ENCODE data around the gene HAPLN2.

Gene HAPLN2

GRCh38 chr1:156591432-156592157, 27.6 kb upstream of the HAPLN2 start, which contains the start of gene NAXE (continued):
- TF ChIP-seq OSR2 (tag by site-specific recombination; IDR thresholded peaks at IDR 0.05) = no peak
- TF ChIP-seq ZNF146 (tag by site-specific recombination; IDR thresholded peaks at IDR 0.05) = no peak
- TF ChIP-seq, protein P1, sequence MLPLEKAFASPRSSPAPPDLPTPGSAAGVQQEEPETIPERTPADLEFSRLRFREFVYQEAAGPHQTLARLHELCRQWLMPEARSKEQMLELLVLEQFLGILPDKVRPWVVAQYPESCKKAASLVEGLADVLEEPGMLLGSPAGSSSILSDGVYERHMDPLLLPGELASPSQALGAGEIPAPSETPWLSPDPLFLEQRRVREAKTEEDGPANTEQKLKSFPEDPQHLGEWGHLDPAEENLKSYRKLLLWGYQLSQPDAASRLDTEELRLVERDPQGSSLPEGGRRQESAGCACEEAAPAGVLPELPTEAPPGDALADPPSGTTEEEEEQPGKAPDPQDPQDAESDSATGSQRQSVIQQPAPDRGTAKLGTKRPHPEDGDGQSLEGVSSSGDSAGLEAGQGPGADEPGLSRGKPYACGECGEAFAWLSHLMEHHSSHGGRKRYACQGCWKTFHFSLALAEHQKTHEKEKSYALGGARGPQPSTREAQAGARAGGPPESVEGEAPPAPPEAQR (tag by site-specific recombination; IDR thresholded peaks at IDR 0.05) = no peak
- no peak for TF ChIP-seq ZNF514 (tag by site-specific recombination; IDR thresholded peaks at IDR 0.05)
- TF ChIP-seq GLI4 (tag by site-specific recombination; IDR thresholded peaks at IDR 0.05) = no peak
- TF ChIP-seq, protein P2, sequence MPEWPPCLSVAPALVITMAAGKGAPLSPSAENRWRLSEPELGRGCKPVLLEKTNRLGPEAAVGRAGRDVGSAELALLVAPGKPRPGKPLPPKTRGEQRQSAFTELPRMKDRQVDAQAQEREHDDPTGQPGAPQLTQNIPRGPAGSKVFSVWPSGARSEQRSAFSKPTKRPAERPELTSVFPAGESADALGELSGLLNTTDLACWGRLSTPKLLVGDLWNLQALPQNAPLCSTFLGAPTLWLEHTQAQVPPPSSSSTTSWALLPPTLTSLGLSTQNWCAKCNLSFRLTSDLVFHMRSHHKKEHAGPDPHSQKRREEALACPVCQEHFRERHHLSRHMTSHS (tag by site-specific recombination; IDR thresholded peaks at IDR 0.05) = no peak
- no peak for TF ChIP-seq ZNF654 (tag by site-specific recombination; IDR thresholded peaks at IDR 0.05; ENCODE audit: low read depth)
- TF ChIP-seq, protein P3, sequence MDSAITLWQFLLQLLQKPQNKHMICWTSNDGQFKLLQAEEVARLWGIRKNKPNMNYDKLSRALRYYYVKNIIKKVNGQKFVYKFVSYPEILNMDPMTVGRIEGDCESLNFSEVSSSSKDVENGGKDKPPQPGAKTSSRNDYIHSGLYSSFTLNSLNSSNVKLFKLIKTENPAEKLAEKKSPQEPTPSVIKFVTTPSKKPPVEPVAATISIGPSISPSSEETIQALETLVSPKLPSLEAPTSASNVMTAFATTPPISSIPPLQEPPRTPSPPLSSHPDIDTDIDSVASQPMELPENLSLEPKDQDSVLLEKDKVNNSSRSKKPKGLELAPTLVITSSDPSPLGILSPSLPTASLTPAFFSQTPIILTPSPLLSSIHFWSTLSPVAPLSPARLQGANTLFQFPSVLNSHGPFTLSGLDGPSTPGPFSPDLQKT (IDR thresholded peaks at IDR 0.05; ENCODE audit: borderline replicate concordance, low read depth, low read length) = no peak
- no peak for TF ChIP-seq ZFP41 (tag by site-specific recombination; IDR thresholded peaks at IDR 0.05; ENCODE audit: borderline replicate concordance)
- TF ChIP-seq, protein P4, sequence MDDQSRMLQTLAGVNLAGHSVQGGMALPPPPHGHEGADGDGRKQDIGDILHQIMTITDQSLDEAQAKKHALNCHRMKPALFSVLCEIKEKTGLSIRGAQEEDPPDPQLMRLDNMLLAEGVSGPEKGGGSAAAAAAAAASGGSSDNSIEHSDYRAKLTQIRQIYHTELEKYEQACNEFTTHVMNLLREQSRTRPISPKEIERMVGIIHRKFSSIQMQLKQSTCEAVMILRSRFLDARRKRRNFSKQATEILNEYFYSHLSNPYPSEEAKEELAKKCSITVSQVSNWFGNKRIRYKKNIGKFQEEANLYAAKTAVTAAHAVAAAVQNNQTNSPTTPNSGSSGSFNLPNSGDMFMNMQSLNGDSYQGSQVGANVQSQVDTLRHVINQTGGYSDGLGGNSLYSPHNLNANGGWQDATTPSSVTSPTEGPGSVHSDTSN (CRISPR knock-in tag; IDR thresholded peaks at IDR 0.05) = peak; percentile 33; the same call in 1 of the 2 replicates
- no peak for TF ChIP-seq SETDB1 (IDR thresholded peaks at IDR 0.05; ENCODE audit: insufficient read length, low read length)
- TF ChIP-seq, protein P5, sequence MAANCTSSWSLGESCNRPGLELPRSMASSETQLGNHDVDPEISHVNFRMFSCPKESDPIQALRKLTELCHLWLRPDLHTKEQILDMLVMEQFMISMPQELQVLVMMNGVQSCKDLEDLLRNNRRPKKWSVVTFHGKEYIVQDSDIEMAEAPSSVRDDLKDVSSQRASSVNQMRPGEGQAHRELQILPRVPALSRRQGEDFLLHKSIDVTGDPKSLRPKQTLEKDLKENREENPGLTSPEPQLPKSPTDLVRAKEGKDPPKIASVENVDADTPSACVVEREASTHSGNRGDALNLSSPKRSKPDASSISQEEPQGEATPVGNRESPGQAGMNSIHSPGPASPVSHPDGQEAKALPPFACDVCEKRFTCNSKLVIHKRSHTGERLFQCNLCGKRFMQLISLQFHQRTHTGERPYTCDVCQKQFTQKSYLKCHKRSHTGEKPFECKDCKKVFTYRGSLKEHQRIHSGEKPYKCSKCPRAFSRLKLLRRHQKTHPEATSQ (tag by site-specific recombination; IDR thresholded peaks at IDR 0.05) = no peak
- no peak for TF ChIP-seq ZNF10 (tag by site-specific recombination; IDR thresholded peaks at IDR 0.05)
- TF ChIP-seq KLF1 (tag by site-specific recombination; IDR thresholded peaks at IDR 0.05) = no peak
- TF ChIP-seq, protein P6, sequence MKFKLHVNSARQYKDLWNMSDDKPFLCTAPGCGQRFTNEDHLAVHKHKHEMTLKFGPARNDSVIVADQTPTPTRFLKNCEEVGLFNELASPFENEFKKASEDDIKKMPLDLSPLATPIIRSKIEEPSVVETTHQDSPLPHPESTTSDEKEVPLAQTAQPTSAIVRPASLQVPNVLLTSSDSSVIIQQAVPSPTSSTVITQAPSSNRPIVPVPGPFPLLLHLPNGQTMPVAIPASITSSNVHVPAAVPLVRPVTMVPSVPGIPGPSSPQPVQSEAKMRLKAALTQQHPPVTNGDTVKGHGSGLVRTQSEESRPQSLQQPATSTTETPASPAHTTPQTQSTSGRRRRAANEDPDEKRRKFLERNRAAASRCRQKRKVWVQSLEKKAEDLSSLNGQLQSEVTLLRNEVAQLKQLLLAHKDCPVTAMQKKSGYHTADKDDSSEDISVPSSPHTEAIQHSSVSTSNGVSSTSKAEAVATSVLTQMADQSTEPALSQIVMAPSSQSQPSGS (tag by site-specific recombination; IDR thresholded peaks at IDR 0.05; ENCODE audit: low read depth) = no peak
- TF ChIP-seq, protein P7, sequence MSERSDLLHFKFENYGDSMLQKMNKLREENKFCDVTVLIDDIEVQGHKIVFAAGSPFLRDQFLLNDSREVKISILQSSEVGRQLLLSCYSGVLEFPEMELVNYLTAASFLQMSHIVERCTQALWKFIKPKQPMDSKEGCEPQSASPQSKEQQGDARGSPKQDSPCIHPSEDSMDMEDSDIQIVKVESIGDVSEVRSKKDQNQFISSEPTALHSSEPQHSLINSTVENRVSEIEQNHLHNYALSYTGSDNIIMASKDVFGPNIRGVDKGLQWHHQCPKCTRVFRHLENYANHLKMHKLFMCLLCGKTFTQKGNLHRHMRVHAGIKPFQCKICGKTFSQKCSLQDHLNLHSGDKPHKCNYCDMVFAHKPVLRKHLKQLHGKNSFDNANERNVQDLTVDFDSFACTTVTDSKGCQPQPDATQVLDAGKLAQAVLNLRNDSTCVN (tag by site-specific recombination; optimal IDR thresholded peaks at IDR 0.05) = peak; percentile 86
- TF ChIP-seq GFI1B (tag by site-specific recombination; IDR thresholded peaks at IDR 0.05) = no peak
- TF ChIP-seq ZNF26 (tag by site-specific recombination; IDR thresholded peaks at IDR 0.05) = no peak
- TF ChIP-seq, protein P8, sequence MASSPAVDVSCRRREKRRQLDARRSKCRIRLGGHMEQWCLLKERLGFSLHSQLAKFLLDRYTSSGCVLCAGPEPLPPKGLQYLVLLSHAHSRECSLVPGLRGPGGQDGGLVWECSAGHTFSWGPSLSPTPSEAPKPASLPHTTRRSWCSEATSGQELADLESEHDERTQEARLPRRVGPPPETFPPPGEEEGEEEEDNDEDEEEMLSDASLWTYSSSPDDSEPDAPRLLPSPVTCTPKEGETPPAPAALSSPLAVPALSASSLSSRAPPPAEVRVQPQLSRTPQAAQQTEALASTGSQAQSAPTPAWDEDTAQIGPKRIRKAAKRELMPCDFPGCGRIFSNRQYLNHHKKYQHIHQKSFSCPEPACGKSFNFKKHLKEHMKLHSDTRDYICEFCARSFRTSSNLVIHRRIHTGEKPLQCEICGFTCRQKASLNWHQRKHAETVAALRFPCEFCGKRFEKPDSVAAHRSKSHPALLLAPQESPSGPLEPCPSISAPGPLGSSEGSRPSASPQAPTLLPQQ (tag by site-specific recombination; IDR thresholded peaks at IDR 0.05) = peak; percentile 95
- TF ChIP-seq ZNF223 (tag by site-specific recombination; IDR thresholded peaks at IDR 0.05) = no peak
- no peak for TF ChIP-seq ZFP3 (tag by site-specific recombination; IDR thresholded peaks at IDR 0.05; ENCODE audit: low read depth)
- no peak for TF ChIP-seq ZNF747 (tag by site-specific recombination; IDR thresholded peaks at IDR 0.05)
- TF ChIP-seq ZNF513 (tag by site-specific recombination; IDR thresholded peaks at IDR 0.05) = no peak
- peak; percentile 92 for TF ChIP-seq ZNF548 (tag by site-specific recombination; IDR thresholded peaks at IDR 0.05)
- TF ChIP-seq ZNF530 (tag by site-specific recombination; IDR thresholded peaks at IDR 0.05; ENCODE audit: low read depth) = no peak
- no peak for TF ChIP-seq ZNF544 (tag by site-specific recombination; IDR thresholded peaks at IDR 0.05)
